ENCODE data around the gene APOC1.
"Not testable (repeated sequence)": the region's sequence is repeated elsewhere in the genome, so short reads cannot be mapped to it uniquely, and the experiment has no call there.

Gene APOC1

DNA sequence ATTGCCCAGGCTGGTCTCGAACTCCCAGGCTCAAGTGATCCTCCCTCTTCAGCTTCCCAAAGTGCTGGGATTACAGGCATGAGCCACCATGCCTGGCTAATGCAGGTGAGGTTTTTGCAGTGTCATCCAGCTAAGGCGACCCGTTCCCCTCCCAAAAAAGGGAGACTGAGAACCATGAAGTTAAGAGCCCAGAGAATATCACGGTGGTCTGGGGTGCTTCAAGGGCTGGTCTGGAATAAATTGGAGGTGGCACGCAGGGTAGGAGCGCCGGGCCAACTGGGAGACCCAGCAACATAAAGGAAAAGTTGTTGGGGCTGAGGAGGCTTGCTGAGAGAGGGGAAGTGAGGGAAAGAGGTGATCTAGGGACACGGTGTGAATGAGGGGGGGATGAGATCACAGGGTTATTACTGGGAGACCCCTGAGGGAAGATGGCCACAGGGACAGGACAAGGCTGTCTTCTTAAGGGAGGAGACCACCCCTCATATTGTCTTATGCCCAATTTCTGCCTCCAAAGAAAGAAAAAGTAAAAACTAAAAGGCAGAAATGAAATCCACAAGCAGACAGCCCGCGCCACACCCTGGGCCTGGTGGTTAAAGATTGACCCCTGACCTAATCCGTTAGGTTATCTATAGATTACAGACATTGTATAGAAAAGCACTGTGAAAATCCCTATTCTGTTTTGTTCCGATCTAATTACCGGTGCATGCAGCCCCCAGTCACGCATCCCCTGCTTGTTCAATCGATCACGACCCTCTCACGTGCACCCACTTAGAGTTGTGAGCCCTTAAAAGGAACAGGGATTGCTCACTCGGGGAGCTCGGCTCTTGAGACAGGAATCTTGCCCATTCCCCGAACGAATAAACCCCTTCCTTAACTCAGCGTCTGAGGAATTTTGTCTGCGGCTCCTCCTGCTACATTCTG lies 636 bp upstream of the APOC1 start:
- not testable (repeated sequence) for H3K27me3 ChIP-seq (ENCODE audit: control insufficient read depth in 1 of 2, insufficient read depth in 2 of 2, low read length in 2 of 2); H3K9me3 ChIP-seq (ENCODE audit: control insufficient read depth in 2 of 2, low read length in 2 of 2); H3K36me3 ChIP-seq (ENCODE audit: control insufficient read depth in 2 of 2, insufficient read depth in 2 of 2, low read length in 2 of 2); H3K4me3 ChIP-seq (ENCODE audit: low read length in 2 of 2); H3K27ac ChIP-seq (ENCODE audit: low read length); H3K9ac ChIP-seq (ENCODE audit: low read length in 2 of 2); H3K4me1 ChIP-seq (ENCODE audit: control insufficient read depth, insufficient read depth, low read length)

DNA sequence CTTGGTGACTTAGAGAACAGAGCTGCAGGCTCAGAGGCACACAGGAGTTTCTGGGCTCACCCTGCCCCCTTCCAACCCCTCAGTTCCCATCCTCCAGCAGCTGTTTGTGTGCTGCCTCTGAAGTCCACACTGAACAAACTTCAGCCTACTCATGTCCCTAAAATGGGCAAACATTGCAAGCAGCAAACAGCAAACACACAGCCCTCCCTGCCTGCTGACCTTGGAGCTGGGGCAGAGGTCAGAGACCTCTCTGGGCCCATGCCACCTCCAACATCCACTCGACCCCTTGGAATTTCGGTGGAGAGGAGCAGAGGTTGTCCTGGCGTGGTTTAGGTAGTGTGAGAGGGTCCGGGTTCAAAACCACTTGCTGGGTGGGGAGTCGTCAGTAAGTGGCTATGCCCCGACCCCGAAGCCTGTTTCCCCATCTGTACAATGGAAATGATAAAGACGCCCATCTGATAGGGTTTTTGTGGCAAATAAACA lies 9.9 kb downstream of the APOC1 start:
- Histone ChIP-seq H3K27me3 (ENCODE audit: control insufficient read depth in 1 of 2, insufficient read depth in 2 of 2, low read length in 2 of 2) (peaks cover 0 to 2% of the 10 kb centered on the region in 2 donors), H3K27ac (ENCODE audit: low read length) (no peak overlapping the region), H3K4me3 (ENCODE audit: low read length in 2 of 2) (no peak overlapping the region), H3K9me3 (ENCODE audit: control insufficient read depth in 2 of 2, low read length in 2 of 2) (no peaks in the 10 kb centered on the region), H3K4me1 (ENCODE audit: control insufficient read depth, insufficient read depth, low read length) (peaks cover 4% of the 10 kb centered on the region), H3K9ac (ENCODE audit: low read length in 2 of 2) (no peak overlapping the region), H3K36me3 (ENCODE audit: control insufficient read depth in 2 of 2, insufficient read depth in 2 of 2, low read length in 2 of 2) (no peaks in the 10 kb centered on the region)

DNA sequence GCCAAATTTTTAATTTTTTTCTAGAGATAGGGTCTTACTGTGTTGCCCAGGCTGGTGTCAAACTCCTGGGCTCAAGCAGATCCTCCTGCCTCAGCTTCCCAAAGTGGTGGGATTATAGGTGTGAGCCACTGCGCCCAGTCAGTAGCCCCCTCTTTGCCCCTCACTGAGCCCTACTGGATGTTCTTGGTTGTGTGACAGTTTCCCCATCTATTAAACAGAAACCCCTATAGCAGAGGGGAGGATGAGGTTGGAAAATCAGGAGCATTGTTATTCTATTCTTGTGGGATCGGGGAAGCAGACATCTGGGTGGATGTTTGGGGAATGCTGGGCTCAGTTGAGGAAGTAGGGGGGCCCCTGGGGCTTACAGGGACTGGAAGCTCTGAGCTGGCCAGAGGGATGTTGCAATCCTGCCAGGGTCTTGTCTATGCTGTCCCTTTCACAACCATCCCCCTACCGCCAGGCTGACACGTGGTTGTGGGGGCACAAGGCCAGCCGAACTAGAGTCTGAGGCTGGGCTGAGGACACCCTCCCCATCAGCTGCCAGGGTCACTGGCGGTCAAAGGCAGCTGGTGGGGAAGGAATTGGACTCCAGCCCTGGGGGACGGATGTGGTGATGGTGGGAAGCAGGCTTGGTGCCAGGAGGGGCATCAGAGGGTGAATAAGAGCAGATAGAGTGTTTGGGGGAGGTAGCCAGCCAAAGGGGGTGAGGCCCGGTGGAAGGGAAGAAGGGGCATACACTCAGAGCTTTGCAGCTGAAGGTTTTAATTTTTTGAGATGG lies 10.9 kb downstream of the APOC1 start:
- Histone ChIP-seq H3K4me3 (ENCODE audit: low read length in 2 of 2) (no peak overlapping the region), H3K27ac (ENCODE audit: low read length) (no peak overlapping the region), H3K9me3 (ENCODE audit: control insufficient read depth in 2 of 2, low read length in 2 of 2) (no peaks in the 10 kb centered on the region), H3K4me1 (ENCODE audit: control insufficient read depth, insufficient read depth, low read length) (peaks cover 4% of the 10 kb centered on the region), H3K27me3 (ENCODE audit: control insufficient read depth in 1 of 2, insufficient read depth in 2 of 2, low read length in 2 of 2) (peaks cover 0 to 2% of the 10 kb centered on the region in 2 donors), H3K36me3 (ENCODE audit: control insufficient read depth in 2 of 2, insufficient read depth in 2 of 2, low read length in 2 of 2) (no peaks in the 10 kb centered on the region), H3K9ac (ENCODE audit: low read length in 2 of 2) (no peak overlapping the region)

DNA sequence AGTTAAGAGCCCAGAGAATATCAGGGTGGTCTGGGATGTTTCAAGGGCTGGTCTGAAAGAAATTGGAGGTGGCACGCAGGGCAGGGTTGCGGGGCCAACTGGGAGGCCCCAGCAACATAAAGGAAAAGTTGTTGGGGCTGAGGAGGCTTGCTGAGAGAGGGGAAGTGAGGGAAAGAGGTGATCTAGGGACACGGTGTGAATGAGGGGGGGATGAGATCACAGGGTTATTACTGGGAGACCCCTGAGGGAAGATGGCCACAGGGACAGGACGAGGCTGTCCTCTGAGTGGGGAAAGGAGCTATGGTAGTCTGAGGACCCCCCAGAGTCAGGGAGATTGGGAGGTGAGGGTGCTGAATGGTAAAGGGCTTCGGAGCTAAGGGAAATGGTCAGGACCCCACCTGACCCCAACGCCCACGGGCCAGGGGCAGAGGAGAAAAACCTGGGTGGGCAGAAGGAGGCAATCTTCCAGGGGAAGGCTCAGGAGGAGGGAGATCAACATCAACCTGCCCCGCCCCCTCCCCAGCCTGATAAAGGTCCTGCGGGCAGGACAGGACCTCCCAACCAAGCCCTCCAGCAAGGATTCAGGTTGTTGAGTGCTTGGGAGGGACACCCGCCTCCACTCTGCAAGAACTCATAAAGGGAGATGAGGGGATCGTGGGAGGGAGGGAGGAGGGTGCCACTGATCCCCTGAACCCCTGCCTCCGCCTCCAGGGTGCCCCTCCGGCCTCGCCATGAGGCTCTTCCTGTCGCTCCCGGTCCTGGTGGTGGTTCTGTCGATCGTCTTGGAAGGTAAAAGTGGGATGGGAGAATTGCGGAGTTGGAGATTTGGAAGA lies 12.1 kb downstream of the APOC1 start:
- not testable (repeated sequence) for H3K36me3 ChIP-seq (ENCODE audit: control insufficient read depth in 2 of 2, insufficient read depth in 2 of 2, low read length in 2 of 2); H3K9ac ChIP-seq (ENCODE audit: low read length in 2 of 2); H3K4me1 ChIP-seq (ENCODE audit: control insufficient read depth, insufficient read depth, low read length); H3K27me3 ChIP-seq (ENCODE audit: control insufficient read depth in 1 of 2, insufficient read depth in 2 of 2, low read length in 2 of 2); H3K9me3 ChIP-seq (ENCODE audit: control insufficient read depth in 2 of 2, low read length in 2 of 2); H3K27ac ChIP-seq (ENCODE audit: low read length)
- H3K4me3 ChIP-seq (ENCODE audit: low read length in 2 of 2) = peak overlapping the region; percentile 17 to 55

DNA sequence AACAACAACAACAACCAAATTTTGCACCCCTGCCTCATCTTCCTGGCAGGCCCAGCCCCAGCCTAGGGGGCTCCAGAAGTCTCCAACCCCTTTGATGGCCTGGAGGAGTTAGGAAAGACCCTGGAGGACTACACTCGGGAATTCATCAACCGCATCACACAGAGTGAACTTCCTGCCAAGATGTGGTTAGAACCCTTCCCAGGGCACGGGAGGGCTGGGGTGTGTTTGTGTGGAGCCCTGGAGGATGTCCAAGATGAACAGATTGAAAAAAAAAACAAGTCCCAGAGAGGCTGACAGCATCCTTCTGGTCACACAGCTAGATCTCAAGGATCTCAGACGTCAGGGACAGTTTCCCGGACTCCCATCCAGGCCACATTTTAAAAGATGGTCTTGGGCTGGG lies 13.3 kb downstream of the APOC1 start:
- Histone ChIP-seq H3K27me3 (ENCODE audit: control insufficient read depth in 1 of 2, insufficient read depth in 2 of 2, low read length in 2 of 2) (peaks cover 0 to 2% of the 10 kb centered on the region in 2 donors), H3K36me3 (ENCODE audit: control insufficient read depth in 2 of 2, insufficient read depth in 2 of 2, low read length in 2 of 2) (no peaks in the 10 kb centered on the region), H3K27ac (ENCODE audit: low read length) (no peak overlapping the region), H3K4me3 (ENCODE audit: low read length in 2 of 2) (no peak overlapping the region), H3K4me1 (ENCODE audit: control insufficient read depth, insufficient read depth, low read length) (peaks cover 4% of the 10 kb centered on the region), H3K9me3 (ENCODE audit: control insufficient read depth in 2 of 2, low read length in 2 of 2) (no peaks in the 10 kb centered on the region), H3K9ac (ENCODE audit: low read length in 2 of 2) (no peak overlapping the region)

DNA sequence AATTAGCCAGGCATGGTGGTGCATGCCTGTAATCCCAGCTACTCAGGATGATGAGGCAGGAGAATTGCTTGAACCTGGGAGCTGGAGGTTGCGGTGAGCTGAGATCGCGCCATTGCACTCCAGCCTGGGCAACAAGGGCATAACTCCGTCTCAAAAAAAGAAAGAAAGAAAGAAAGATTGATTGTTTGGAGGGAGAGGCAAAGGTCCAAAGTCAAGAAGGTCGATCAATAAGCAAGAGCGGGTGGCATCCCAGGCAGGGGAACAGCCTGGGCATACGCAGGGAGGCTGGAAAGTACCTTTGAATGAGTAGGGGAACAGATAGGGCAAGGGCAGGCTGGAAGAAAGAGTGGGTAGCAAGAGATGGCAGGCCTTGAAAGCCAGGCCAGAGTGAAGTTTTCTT lies 15.7 kb downstream of the APOC1 start:
- Histone ChIP-seq H3K27ac (ENCODE audit: low read length) (no peak overlapping the region), H3K4me3 (ENCODE audit: low read length in 2 of 2) (no peak overlapping the region), H3K36me3 (ENCODE audit: control insufficient read depth in 2 of 2, insufficient read depth in 2 of 2, low read length in 2 of 2) (no peaks in the 10 kb centered on the region), H3K9me3 (ENCODE audit: control insufficient read depth in 2 of 2, low read length in 2 of 2) (no peaks in the 10 kb centered on the region), H3K27me3 (ENCODE audit: control insufficient read depth in 1 of 2, insufficient read depth in 2 of 2, low read length in 2 of 2) (peaks cover 0 to 2% of the 10 kb centered on the region in 2 donors), H3K4me1 (ENCODE audit: control insufficient read depth, insufficient read depth, low read length) (peaks cover 4% of the 10 kb centered on the region), H3K9ac (ENCODE audit: low read length in 2 of 2) (no peak overlapping the region)

DNA sequence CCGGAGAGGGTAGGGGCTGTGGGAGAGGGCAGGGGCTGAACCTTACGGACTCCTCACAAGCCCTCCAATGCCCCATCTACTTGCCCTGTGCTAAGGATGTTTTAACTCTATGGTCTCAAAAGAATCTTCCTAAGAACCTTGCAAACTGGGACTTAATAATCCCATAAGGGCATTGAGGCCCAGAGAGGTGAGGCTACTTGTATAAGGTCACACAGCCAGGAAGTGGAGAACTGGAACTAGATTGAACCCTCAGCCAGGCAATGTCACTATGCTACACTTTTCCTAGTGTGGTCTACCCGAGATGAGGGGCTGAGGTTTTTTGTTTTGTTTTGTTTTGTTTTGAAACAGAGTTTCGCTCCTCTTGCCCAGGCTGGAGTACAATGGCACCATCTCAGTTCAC lies 17.1 kb downstream of the APOC1 start:
- Histone ChIP-seq H3K4me3 (ENCODE audit: low read length in 2 of 2) (no peak overlapping the region), H3K27me3 (ENCODE audit: control insufficient read depth in 1 of 2, insufficient read depth in 2 of 2, low read length in 2 of 2) (no peaks in the 10 kb centered on the region), H3K9me3 (ENCODE audit: control insufficient read depth in 2 of 2, low read length in 2 of 2) (no peaks in the 10 kb centered on the region), H3K4me1 (ENCODE audit: control insufficient read depth, insufficient read depth, low read length) (peaks cover 4% of the 10 kb centered on the region), H3K36me3 (ENCODE audit: control insufficient read depth in 2 of 2, insufficient read depth in 2 of 2, low read length in 2 of 2) (no peaks in the 10 kb centered on the region), H3K27ac (ENCODE audit: low read length) (no peak overlapping the region), H3K9ac (ENCODE audit: low read length in 2 of 2) (no peak overlapping the region)

DNA sequence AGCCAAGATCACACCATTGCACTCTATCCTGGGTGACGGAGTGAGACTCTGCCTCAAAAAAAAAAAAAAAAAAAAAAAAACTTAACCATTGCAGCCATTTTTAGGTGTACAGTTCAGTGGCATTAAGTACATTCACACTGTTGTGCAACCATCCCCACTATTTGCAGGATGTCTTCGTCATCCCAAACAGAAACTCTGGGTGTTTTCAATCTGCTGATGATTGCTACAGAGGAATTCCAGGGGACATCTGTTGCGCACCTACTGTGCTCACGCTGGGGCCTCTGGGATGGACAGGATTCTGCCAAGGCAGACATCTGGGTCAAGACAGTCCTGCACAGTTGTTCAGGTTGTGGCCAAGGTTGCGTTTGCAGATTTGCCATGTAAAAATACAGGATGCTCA lies 25.3 kb downstream of the APOC1 start:
- H3K9ac ChIP-seq (ENCODE audit: low read length in 2 of 2) = no peak overlapping the region
- H3K4me1 ChIP-seq (ENCODE audit: control insufficient read depth, insufficient read depth, low read length) = no peaks in the 10 kb centered on the region
- no peaks in the 10 kb centered on the region for H3K27me3 ChIP-seq (ENCODE audit: control insufficient read depth in 1 of 2, insufficient read depth in 2 of 2, low read length in 2 of 2)
- no peaks in the 10 kb centered on the region for H3K9me3 ChIP-seq (ENCODE audit: control insufficient read depth in 2 of 2, low read length in 2 of 2)
- no peak overlapping the region for H3K27ac ChIP-seq (ENCODE audit: low read length)
- no peaks in the 10 kb centered on the region for H3K36me3 ChIP-seq (ENCODE audit: control insufficient read depth in 2 of 2, insufficient read depth in 2 of 2, low read length in 2 of 2)
- no peak overlapping the region for H3K4me3 ChIP-seq (ENCODE audit: low read length in 2 of 2)

DNA sequence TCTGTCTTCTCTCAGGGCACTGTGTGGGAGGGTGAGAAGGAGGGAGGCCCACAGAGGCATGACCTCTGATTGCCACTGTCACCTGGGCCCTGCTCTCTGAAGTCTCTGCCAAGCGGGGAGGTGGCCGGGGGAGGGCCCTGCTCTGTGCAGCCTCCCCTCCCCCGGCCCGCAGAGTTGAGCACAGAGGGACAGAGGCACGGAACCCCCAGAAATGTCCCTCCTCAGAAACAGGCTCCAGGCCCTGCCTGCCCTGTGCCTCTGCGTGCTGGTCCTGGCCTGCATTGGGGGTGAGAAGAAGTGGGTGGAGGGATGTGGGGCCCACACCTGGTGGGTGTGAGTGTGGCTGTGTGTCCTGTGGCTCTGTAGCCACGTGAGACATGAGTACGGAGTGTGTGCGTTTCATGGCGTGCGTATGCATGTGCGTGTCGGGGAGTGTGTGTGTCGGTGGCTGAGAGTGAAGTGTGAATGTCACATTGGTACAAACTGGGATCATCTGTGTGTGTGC lies 27.7 kb downstream of the APOC1 start, which contains the start of gene APOC4:
TSS of gene APOC4 (plus strand) at position 171 of the 505 bp plus-strand sequence. CDS start at position 212, 41 bp downstream.
- H3K4me3 ChIP-seq (ENCODE audit: low read length in 2 of 2) = no peak within 1 kb of the TSS
- no peak within 1 kb of the TSS for H3K9ac ChIP-seq (ENCODE audit: low read length in 2 of 2)
- H3K9me3 ChIP-seq (ENCODE audit: control insufficient read depth in 2 of 2, low read length in 2 of 2) = no peaks in the 10 kb centered on the region
- H3K27me3 ChIP-seq (ENCODE audit: control insufficient read depth in 1 of 2, insufficient read depth in 2 of 2, low read length in 2 of 2) = no peaks in the 10 kb centered on the region
- H3K36me3 ChIP-seq (ENCODE audit: control insufficient read depth in 2 of 2, insufficient read depth in 2 of 2, low read length in 2 of 2) = no peaks in the 10 kb centered on the region
- no peaks in the 10 kb centered on the region for H3K4me1 ChIP-seq (ENCODE audit: control insufficient read depth, insufficient read depth, low read length)
- no peak within 1 kb of the TSS for H3K27ac ChIP-seq (ENCODE audit: low read length)

DNA sequence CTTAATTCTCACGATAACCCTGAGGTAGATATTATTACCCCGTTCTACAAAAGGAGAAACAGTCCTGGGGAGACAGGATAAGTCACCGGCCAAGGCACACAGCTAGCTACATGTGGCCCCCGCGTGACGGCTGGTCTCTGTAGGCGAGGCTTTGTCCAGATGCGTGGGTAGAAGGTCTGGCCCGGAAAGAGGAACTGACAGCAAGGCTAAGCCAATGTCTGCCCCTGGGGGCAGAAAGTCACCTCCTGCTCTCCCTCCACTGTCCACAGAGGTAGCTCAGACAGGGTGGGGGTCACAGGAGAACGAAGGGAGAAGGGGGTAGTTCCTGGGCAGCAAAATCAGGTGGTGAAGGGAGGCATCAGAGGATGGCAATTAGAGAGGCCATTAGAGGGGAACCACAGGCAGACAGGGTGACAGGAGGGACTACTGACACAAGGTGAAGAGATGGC lies 29.4 kb downstream of the APOC1 start:
- Histone ChIP-seq H3K36me3 (ENCODE audit: control insufficient read depth in 2 of 2, insufficient read depth in 2 of 2, low read length in 2 of 2) (no peaks in the 10 kb centered on the region), H3K4me3 (ENCODE audit: low read length in 2 of 2) (no peak overlapping the region), H3K4me1 (ENCODE audit: control insufficient read depth, insufficient read depth, low read length) (no peaks in the 10 kb centered on the region), H3K27me3 (ENCODE audit: control insufficient read depth in 1 of 2, insufficient read depth in 2 of 2, low read length in 2 of 2) (no peaks in the 10 kb centered on the region), H3K27ac (ENCODE audit: low read length) (no peak overlapping the region), H3K9ac (ENCODE audit: low read length in 2 of 2) (no peak overlapping the region), H3K9me3 (ENCODE audit: control insufficient read depth in 2 of 2, low read length in 2 of 2) (no peaks in the 10 kb centered on the region)
